Astrocyte of the spinal cord (primary cell): Measurements from ENCODE around the gene TMEM30B.
"Not testable (repeated sequence)": the region's sequence is repeated elsewhere in the genome, so short reads cannot be mapped to it uniquely, and the experiment has no call there.

ENCODE experiments used
- DNase-seq: peaks from one replicate; pipeline ENCODE4 v3.0.0; 2011; ENCODE audit warnings: low read depth, low spot score
- H3K4me3 ChIP-seq: 2 replicates; pipeline ENCODE4 v1.5.1; 2011; ENCODE audit warnings: low read depth, mild to moderate bottlenecking, low read length, moderate library complexity
- CTCF ChIP-seq: IDR thresholded peaks from 2 replicates; pipeline ENCODE4 v1.5.1; 2012; ENCODE audit warnings: low read depth, mild to moderate bottlenecking, low read length, inconsistent platforms
- in situ Hi-C: cut with HindIII; loops from 2 replicates; pipeline ENCODE4 v1.10.0; 2017; ENCODE audit warnings: low sequenced_read_pairs

The TMEM30B gene

DNA sequence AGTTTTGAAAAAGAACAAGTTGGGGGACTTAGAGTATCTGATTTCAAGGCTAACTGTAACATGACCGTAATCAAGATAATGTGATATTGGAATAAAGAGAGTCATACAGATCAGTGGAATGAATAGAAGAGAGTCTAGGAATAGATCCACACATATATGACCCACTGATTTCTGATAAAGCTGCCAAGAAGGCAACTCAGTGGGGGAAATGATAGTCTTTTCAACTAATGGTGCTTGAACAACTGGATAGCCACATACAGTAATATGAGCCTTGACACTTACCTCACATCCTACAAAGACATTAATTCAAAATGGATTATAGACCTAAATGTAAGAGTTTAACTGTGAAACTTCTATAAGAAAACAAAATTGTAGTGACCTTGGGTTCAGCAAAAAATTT, 44.0 kb upstream of the TMEM30B start:
- no peak for DNase-seq
- no peak for TF ChIP-seq CTCF
- no peak overlapping the region for H3K4me3 ChIP-seq
- in situ Hi-C loops: no loop called here

DNA sequence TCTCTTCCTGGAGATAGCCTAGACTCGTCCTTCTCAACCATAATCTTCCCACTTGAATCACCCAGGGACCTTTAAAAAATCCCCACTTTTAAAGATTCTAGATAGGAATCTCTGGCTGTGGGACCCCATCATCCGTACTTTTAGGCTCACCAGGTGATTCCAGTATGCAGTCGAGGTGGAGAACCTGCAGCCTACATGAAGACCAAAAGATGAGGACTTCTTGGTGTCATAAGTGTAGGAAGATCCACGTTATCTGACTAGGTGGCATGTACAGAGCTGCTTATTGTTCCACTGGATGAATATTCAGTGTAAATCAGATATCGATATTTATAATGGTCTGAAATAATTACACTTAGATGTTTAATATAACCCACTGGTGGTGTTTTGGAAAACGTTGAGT, 42.8 kb upstream of the TMEM30B start:
- no peak overlapping the region for H3K4me3 ChIP-seq
- no peak for DNase-seq
- in situ Hi-C loops: no loop called here
- no peak for TF ChIP-seq CTCF

- in situ Hi-C loops: no loop called here
- no peak for DNase-seq
- H3K4me3 ChIP-seq: no peak overlapping the region
- no peak for TF ChIP-seq CTCF
Measured at GRCh38 chr14:61322799-61323290, 41.7 kb upstream of the TMEM30B start.

DNA sequence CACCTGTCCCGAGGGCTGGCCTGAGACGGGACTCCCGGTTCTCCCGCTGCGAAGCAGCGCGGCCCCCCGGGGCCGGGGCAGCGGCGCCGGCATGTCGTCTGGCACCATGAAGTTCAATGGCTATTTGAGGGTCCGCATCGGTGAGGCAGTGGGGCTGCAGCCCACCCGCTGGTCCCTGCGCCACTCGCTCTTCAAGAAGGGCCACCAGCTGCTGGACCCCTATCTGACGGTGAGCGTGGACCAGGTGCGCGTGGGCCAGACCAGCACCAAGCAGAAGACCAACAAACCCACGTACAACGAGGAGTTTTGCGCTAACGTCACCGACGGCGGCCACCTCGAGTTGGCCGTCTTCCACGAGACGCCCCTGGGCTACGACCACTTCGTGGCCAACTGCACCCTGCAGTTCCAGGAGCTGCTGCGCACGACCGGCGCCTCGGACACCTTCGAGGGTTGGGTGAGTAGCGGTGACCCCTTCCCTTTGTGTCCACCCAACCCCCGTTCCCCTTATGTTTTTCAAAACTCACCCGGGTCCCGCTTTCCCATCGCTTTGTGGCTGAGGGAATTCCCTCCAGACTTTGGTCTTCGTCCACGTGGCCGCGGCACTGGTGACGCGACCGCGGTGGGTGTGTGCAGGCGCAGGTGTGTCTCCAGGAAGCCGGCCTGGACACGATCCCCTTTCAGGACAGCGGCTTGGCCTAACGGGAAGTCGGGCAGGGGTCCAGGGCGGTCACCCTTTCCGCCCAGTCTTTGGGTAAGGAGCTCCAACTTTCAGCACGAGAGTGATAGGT, 41.1 kb upstream of the TMEM30B start:
- TF ChIP-seq CTCF: no peak
- no peak for DNase-seq
- in situ Hi-C loops: no loop called here
- peak overlapping the region; percentile 35 for H3K4me3 ChIP-seq

GRCh38 chr14:61321385-61322010, 40.4 kb upstream of the TMEM30B start, which contains the start of gene PRKCH:
Gene PRKCH, plus strand, starts transcription at chr14:61321579. Its CDS starts 523 bp downstream, at chr14:61322102.
- peak within 1 kb of the TSS; percentile 35 for H3K4me3 ChIP-seq
- in situ Hi-C loops: no loop called here
- TF ChIP-seq CTCF: no peak
- DNase-seq: peak; percentile 43

- no peak for TF ChIP-seq CTCF
- no peak for DNase-seq
- H3K4me3 ChIP-seq: peak overlapping the region; percentile 35
- in situ Hi-C loops: no loop called here
Measured at GRCh38 chr14:61320806-61321384, 39.8 kb upstream of the TMEM30B start.

DNA sequence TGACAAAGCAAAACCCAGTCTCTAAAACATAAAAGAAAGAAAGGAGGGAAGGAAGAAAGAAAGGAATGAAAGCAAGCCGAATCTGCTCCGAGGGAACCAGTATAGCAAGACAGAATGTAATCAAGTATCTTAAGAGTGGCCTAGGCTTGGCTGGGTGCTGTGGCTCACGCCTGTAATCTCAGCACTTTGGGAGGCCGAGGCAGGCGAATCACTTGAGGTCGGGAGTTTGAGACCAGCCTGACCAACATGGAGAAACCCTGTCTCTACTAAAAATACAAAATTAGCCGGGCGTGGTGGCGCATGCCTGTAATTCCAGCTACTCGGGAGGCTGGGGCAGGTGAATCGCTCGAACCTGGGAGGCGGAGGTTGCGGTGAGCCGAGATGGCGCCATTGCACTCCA, 39.0 kb upstream of the TMEM30B start:
- DNase-seq, H3K4me3 ChIP-seq, in situ Hi-C loops: not testable (repeated sequence)
